HK-2 (cell line): ENCODE results near the gene HDAC11.
A peak's percentile ranks its signal among the peaks of the same experiment; 100 is the strongest.
"Not testable (repeated sequence)": the region's sequence is repeated elsewhere in the genome, so short reads cannot be mapped to it uniquely, and the experiment has no call there.

Experiments used
- DNase-seq: peaks from one replicate; pipeline ENCODE4 v3.0.0-alpha.2; 2018; ENCODE audit not compliant: unreplicated experiment

HDAC11 gene, protein sequence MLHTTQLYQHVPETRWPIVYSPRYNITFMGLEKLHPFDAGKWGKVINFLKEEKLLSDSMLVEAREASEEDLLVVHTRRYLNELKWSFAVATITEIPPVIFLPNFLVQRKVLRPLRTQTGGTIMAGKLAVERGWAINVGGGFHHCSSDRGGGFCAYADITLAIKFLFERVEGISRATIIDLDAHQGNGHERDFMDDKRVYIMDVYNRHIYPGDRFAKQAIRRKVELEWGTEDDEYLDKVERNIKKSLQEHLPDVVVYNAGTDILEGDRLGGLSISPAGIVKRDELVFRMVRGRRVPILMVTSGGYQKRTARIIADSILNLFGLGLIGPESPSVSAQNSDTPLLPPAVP

DNA sequence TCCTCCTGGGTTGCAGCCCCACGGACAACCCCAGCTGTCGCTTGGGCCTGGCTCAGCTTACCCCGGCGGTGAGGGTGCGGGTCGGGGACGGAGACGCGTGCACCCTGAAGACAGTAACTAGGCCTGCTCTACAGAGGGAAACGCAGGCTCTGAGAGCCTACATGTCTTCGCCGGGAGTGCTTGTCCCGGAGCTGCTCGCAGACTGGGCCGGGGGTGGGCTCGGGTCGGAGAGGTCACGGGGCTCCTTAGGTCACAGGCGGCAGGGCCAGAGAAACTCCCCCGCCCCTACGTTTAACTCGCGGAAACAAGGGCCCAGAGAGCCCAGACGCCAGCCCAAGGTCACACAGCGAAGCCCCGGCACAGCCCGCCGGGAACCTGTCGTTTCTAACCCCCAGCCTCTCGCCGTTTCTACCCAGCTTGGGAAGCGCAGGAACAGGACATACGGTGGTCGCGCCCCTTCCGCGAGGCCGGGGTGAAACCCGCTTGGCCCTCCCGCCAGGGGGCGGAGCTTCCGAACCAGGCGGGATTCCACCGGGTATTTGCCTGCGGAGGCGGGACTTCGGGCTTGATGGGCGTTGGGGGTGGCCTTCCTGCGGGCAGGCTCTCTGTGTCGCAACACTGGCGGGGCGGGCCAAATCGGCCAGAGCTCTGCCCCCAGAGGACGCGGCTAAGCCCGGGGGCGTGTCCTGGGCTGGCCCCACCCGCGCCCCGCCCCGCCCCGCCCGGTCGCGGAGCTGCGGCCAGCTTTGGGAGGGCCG, at the start of gene HDAC11:
TSS of gene HDAC11 (plus strand) at position 725 of the 758 bp plus-strand sequence. CDS start 42 bp downstream, outside the sequence.
- peak; percentile 93 for DNase-seq

DNA sequence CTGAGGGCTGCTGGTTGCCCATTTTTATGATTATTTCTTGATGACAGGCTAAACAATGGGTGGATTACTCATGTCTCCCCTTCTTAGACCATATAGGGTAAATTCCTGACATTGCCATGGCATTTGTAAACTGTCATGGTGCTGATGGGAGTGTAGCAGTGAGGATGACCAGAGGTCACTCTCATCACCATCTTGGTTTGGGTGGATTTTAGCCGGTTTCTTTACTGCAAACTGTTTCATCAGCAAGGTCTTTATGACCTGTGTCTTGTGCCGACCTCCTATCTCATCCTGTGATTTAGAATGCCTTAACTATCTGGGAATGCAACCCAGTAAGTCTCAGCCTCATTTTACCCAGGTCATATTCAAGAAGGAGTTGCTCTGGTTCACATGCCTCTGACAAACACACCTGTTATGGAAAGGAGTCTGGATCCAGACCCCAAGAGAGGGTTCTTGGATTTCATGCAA, 49.7 kb upstream of the HDAC11 start:
- DNase-seq = not testable (repeated sequence)

DNA sequence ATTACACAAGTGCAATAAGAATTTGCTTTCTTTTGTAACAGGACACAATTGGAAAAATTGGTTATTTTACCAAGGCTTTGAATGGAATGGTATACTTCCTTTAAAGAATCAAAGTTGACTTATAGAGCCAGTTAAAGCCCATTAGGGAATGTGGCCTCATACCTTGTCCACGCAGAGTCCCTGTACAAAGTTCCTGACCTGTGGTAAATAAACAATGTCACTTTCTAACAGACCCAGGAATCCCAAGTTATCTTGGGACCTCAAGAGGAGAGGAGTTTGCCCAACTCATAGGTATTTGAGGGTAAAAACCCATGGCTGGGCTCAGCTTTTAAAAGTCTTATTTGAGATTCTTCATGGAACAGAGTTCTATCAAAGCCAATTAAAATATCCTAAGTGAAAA, 48.0 kb upstream of the HDAC11 start:
- no peak for DNase-seq

DNA sequence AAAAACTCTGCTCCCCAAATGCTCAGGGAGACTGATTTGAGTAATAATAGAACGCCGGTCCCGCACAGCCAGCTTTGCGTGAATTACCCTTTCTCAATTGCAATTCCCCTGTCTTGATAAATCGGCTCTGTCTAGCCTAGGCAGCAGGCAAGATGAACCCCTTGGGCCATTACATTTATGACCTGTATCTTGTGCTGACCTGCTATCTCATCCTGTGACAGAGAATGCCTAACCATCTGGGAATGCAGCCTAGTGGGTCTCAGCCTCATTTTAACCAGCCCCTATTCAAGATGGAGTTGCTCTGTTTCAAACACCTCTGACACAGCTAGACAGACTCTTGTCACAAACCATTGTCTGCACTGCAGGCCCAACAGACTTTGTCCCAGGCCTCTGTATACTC, 46.2 kb upstream of the HDAC11 start:
- DNase-seq = no peak

DNA sequence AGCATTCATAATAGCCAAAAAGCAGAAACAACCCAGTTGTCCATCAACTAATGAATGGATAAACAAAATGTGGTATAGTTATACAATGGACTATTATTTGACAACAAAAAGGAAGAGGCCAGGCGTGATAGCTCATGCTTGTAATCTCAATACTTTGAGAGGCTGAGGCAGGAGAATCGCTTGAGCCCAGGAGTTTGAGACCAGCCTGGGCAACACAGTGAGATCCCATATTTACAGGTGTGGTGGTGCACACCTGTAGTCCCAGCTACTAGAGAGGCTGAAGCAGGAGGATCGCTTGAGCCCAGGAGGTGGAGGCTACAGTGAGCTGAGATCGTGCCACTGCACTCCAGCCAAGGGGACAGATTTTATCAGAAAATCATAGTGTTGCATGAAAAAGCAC, 43.9 kb upstream of the HDAC11 start:
- DNase-seq = not testable (repeated sequence)

DNA sequence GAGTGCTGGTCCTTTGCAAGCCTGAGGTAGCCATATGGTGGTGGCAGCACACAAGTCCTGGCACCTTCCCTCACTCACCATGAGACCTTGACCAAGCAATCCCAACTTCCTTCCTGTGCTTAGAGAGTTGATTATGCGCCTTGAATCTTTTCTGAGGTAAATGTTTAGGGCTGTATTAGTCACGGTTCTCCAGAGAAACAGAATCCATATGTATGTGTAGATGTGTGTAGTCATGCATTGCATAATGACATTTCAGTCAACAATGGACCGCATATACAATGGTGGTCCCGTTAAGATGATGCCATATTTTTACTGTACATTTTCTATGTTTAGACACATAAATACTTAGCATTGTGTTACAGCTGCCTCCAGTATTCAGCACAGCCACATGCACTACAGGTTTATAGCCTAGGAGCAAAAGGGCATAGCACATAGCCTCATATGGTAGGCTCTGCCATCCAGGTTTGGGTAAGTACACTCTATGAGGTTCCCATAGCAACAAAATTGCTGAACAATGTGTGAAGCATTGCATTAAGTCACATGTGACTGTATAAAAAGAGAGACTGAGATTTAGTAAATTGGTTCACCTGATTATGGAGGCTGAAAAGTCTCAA, 39.8 kb upstream of the HDAC11 start:
- no peak for DNase-seq

DNA sequence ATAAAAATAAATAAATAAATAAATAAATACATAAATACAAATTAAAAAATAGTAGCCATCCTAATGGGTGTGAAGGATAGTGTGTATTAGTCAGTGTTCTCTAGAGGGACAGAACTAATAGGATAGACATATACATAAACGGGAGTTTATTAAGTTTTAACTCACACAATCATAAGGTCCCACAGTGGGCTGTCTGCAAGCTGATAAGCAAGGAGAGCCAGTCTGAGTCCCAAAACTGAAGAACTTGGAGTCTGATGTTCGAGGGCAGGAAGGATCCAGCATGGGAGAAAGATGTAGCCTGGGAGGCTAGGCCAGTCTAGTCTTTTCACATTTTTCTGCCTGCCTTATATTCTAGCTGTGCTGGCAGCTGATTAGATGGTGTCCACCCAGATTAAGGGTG, 37.2 kb upstream of the HDAC11 start:
- DNase-seq = not testable (repeated sequence)

DNA sequence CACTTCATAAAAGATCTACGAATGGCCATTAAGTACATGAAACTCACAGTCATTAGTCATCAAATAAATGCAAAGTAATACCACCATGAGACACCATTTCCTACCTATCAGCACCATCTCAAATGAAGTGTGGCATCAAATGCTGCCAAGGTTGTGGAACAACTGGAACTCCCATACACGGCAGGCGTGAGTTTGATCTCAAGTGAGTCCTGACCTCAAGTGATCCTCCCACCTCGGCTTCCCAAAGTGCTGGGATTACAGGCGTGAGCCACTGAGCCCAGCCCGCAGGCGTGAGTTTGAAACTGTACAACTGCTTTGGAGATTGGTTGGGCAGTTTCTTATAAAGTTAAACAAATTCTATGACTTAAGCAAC, 28.8 kb upstream of the HDAC11 start:
- no peak for DNase-seq

DNA sequence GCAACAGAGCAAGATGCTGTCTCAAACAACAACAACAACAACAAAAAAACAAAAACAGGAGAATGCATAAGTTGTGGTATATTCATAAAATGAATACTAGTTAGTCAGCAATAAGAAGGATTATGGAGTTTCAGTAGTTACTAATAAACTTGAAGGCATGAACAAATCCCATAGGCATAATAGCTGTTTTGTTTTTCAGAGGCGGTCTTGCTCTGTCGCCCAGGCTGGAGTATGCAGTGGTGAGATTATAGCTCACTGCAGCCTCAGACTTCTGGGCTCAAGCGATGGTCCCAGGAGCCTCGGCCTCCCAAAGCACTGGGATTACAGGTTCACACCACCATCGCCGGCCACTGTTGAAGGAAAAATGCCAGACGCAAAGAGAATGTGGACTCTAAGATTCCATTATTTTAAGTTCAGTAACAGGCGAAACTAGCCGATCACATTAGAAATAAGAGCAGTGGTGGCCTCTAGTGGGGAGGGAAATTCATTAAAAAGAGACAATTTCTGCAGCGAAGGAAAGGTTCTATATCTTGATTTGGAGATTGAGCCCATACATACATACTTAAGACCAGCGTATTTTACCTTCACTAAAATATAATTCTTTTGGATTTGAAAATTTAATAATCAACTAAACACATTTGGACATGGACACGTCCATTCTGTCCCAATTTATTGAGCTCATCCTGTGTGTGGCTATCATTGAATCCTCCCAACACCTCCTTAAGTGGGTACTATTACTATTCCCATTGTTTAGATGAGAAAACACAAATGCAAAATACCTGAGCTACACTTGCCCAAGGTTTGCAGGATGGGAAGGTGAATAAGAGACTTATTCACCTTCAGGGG, 27.4 kb upstream of the HDAC11 start:
- DNase-seq = peak; percentile 1

DNA sequence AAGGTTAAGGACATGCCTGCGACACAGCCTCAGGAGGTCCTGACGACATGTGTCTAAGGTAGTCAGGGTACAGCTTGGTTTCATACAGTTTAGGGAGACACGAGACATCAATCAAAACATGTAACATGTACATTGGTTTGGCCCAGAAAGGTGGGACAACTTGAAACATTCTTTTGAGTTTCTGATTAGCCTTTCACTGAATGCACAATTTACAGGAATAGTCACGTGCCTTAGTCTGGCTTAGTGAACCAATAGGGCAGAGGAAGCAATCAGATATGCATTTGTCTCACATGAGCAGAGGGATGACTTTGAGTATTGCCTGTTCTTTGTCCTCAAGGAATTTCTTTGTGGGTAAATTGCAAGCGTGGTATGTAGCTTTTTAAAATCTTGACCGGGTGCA, 24.5 kb upstream of the HDAC11 start:
- DNase-seq = no peak

DNA sequence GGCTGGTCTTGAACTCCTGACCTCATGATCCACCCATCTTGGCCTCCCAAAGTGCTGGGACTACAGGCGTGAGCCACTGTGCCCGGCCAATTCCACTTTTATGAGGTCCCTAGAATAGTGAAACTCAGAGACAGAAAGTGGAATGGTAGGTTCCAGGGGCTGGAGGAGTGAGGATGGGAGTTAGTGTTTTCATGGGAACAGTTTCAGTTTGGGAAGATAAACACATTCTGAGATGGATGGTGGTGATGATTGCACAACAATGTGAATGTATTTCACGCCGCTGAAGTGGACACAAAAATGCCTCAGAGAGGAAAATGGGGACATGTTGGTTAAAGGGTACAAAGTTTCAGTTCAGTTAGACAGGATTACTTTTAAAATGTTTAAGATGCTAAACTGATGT, 22.5 kb upstream of the HDAC11 start:
- DNase-seq = no peak

DNA sequence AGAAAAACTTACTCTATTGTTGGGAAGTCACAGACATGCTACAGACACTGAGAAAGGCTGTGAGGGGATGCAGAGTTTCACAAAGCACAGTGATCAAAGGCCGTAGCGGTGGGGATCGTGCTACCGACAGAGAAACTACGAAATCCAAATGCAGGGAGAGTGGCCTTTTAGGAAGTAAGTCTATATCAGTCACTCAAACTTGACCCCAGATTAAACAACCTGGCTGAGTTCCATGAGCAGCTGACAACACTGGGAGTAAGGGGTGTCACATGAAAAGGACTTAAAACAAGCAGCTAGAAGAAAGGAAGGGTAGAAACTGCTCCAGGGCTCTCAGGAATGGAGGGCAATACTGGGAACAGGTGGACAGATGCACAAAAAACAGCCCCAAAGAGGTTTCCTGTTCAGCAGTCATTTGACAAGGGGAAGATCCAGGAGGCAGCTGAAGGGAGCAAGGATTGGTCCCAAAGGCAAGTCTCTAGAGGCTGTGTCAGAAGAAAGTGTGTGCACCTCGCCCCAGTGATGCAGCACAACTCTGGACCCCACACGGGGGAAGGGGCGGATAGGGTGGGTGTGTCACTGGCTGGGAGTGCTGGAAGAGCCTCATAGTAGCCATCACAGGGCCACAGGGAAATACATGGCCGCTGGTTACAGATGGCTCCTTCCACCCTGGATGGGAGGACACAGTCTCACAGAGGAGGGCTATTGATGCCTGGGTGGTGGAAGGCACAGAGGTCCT, 20.3 kb upstream of the HDAC11 start:
- DNase-seq = no peak

DNA sequence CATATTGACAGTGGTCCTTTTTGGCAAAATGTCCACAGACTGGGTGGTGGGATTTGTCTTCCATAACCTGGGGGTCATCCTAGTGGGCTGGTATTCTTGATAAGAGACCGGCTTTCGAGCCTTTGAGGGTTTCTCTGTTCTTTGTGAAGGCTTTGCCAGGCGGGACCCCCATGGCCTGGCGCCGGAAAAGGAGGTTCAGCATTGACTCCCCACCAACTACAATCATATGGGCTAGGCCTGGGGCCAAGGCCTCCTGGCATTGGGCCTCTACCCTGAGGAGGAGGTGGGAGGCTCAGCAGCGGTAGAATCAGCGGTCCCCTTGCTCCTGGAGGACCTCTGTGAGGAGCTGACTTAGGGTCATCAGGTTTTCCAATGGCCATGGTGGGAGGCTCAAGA, 19.8 kb upstream of the HDAC11 start:
- no peak for DNase-seq

DNA sequence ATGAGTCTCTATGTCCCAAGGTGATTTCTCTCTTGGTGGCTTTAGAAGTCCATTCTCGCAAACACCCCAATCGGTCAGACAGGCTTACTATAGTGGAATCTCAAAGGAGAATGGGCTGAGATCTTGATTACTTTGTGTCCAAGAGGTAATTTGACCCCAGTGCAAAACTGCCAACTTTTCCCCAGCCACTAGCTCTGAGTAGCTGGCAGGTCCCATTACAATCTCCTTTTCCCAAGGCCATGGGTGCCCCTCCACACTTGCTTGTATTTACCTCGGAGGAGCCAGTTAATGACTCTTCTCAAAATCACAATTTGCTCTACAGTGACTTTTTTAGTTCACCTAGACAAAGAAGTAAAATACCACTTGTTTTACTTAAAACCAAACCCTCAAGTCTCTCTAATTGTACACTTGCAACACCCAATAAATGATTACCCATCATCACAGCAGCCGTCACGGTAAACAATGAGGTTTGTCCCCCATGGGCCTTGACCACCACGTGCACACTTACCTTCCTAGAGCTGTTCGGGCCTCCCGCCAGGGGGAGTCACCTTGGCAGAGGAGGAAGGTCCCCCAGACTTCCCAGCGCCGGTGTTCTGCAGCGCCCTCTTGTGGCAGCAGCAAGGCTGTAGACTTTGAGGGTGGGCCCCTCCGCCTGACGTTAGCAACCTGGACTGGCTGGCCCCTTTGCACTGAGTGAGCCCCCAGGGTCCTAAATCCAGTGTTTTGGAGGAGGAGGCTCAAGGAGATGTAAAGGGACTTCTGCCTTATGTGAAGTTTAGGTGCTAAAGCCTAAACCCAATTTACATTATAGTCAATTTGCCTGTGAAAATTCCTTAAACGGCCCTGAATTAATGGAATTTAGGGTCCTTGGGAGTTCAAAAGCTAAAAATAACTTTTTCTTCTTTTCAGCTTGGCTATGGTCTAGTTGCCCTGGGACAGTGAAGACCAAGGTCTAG, 18.7 kb upstream of the HDAC11 start:
- peak; percentile 65 for DNase-seq

DNA sequence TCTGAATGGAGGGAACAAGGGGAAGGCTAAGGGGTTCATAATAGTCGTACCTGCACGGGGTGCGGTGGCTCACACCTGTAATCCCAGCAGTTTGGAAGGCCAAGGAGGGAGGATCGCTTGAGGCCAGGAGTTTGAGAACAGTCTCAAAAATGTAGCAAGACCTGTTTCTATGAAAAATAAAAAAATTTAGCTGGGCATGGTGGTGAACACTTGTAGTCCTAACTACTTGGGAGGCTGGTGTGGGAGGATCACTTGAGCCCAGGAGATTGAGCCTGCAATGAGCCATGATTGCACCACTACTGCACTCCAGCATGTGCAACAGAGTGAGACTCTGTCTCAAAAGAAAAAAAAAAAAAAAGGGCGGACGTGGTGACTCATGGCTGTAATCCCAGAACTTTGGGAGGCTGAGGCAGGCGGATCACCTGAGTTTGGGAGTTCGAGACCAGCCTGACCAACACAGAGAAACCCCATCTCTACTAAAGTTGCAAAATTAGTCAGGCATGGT, 17.9 kb upstream of the HDAC11 start:
- DNase-seq = no peak

DNA sequence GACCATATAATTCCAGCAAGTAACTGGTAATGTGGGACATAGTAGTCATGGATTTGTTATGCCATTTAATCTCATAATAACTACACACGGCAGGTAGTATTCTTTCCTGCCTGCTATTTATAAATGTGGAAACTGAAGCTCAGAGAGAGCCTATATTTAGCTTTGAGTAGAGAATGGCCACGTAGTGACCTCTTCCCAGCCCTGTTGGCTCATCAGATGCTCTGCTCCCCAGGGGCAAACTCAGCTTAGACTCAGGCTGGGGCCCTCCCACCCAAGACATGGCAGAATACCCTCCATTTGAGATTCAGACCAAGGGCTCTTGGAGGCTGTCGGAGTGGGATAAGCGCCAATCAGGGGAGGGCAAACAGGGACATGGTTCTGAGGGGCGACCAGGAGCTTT, 17.3 kb upstream of the HDAC11 start:
- no peak for DNase-seq

DNA sequence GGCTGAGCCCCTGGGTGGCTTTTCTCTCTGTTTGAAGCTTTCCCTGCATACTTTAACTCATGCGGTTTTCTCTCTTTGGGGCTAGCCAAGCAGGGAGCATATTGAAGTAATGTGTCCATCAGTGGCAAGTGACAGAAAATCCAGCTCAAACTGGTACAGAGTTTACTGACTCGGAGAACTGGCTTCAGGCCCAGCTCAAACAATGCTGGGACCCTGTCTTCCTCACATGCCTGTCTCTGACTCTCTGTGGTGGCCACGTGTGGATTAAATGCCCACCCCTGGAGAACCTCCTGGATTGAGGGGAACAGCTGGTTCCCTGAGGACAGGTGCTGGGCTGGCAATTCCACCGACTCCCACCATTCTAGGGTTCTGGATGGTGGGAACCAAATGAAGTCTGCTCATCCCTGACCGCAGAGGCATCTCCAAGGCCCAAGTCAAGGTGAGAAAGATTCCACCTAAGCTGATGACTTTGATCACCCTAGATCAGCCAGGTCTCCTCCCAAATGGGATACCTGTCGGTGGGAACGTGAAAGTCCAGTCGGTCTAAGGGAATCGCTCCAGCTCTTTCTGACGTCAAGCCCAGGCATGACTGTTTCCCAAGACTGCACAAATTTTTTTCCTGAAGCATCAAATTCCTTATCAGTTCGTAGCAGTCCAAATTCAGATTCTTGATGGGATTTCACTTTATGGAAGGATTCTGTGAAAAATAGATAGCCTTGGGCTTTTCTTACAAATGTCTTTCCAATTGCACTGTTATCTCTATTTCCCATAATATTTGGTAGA, 16.3 kb upstream of the HDAC11 start:
- DNase-seq = no peak

DNA sequence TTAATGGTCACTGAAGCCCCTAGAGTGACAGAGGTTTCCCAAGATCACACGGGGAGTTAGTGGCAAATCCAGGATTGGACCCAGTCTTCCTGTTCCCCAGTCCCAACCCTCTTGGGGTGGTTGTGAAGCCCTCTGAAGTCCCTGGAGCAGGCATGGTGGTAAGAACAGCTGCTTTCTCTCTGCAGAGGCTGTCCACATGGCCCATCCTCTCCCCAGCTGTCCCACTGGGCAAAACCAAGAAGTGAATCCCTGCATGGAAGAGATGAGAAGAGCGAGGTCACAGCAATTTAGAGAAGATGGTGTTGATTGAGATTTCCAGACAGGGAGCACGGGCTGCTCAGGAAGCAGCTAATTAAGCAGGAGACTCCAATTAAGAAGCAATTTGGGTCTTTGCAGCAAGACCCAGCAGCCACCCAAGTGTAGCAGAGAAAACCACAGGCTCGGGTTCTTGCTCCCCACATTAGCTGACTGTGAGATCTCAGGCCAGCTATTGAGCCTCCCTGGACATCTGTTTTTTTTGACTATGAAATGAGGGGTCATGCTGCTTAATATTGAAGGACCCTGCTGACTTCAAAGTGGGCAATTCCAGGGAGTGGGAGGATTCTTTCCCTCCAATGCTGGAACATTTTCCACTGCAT, 14.8 kb upstream of the HDAC11 start:
- no peak for DNase-seq

DNA sequence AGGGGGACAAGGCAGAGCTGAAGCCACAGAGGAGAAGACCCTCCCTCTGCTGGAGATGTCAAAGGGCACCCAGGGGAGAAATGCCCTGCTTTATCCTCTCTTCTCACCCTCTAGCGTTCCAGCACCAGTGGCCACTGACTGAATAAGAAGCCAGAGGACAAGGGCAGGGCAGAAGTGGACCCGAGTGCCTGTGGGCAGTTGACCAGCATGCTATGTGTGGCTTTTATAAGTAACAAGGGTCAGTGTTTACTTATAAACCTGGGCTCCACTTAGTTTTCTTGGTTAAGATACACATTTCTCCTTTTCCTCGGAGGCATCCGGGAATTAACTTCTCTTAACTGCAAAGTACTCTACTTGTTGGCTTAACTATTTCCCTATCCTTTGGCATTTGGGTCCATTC, 13.3 kb upstream of the HDAC11 start:
- DNase-seq = no peak
